Measurements from ENCODE around the gene NFATC2. TPM values are rescaled to one million over a fixed set of nuclear protein-coding genes. Genes with fewer than 3 reads are reported as not detected.
"Not testable (repeated sequence)": the region's sequence is repeated elsewhere in the genome, so short reads cannot be mapped to it uniquely, and the experiment has no call there.

NFATC2 gene
- total and polyA plus RNA-seq, 2 experiments from 2014 or later: 0.52 to 0.59 TPM

- TF ChIP-seq REST (IDR thresholded peaks at IDR 0.05; ENCODE audit: unreplicated experiment): no peak
- TF ChIP-seq NANOG (IDR thresholded peaks at IDR 0.05; ENCODE audit: borderline replicate concordance): no peak
Observed at GRCh38 chr20:51463560-51463959, 79.0 kb downstream of the NFATC2 start (continued).

- Histone ChIP-seq H3K79me2 (replicated peaks; ENCODE audit: insufficient read depth) (no peaks in the 10 kb centered on the region), H3K27me3 (ENCODE audit: insufficient read depth) (no peaks in the 10 kb centered on the region), H2AFZ (no peak overlapping the region), H3F3A (replicated peaks; ENCODE audit: low read depth) (no peaks in the 10 kb centered on the region), H3K4me2 (no peak overlapping the region), H3K4me1 (ENCODE audit: insufficient read depth) (no peaks in the 10 kb centered on the region), H3K36me3 (ENCODE audit: insufficient read depth) (no peaks in the 10 kb centered on the region), H4K20me1 (replicated peaks; ENCODE audit: insufficient read depth) (no peaks in the 10 kb centered on the region; the same call in 1 of the 2 replicates), H3K4me3 (no peak overlapping the region), H3K27ac (ENCODE audit: low read depth) (no peak overlapping the region), H3K9me2 (ENCODE audit: insufficient read depth) (no peaks in the 10 kb centered on the region)
- DNase-seq (ENCODE audit: low spot score): no peak
- peaks cover 14% of the 10 kb centered on the region for H3K27me3 Mint-ChIP-seq (ENCODE audit: insufficient read depth, low read depth, poor library complexity)
- peaks cover 7% of the 10 kb centered on the region for H3K4me1 Mint-ChIP-seq
- H3K4me3 Mint-ChIP-seq: no peak overlapping the region
- TF ChIP-seq EZH2phosphoT487 (IDR thresholded peaks at IDR 0.05; ENCODE audit: unreplicated experiment): no peak
- TF ChIP-seq ETS1 (IDR thresholded peaks at IDR 0.05): no peak
- TF ChIP-seq CTCF (conservative IDR thresholded peaks at IDR 0.05; ENCODE audit: low read depth in 2 of 2): no peak
- no peak for TF ChIP-seq EZH2 (IDR thresholded peaks at IDR 0.05; ENCODE audit: low read depth, unreplicated experiment)
- TF ChIP-seq NANOG (IDR thresholded peaks at IDR 0.05; ENCODE audit: borderline replicate concordance): no peak
- TF ChIP-seq REST (IDR thresholded peaks at IDR 0.05; ENCODE audit: unreplicated experiment): no peak
- TF ChIP-seq POLR2AphosphoS5 (IDR thresholded peaks at IDR 0.05; ENCODE audit: low read depth): no peak
- TF ChIP-seq STAT1 (IDR thresholded peaks at IDR 0.05; ENCODE audit: unreplicated experiment): no peak
- no peak for TF ChIP-seq CREB1 (CRISPR knock-in tag; IDR thresholded peaks at IDR 0.05; ENCODE audit: low read depth)
- no peak for TF ChIP-seq ZNF114 (CRISPR knock-in tag; IDR thresholded peaks at IDR 0.05)
- TF ChIP-seq JUNB (IDR thresholded peaks at IDR 0.05; ENCODE audit: unreplicated experiment): no peak
- no peak; the same call in 2 of the 3 replicates for ATAC-seq
- H3K36me3 Mint-ChIP-seq (ENCODE audit: low read depth): no peaks in the 10 kb centered on the region
- H3K9me3 Mint-ChIP-seq: no peaks in the 10 kb centered on the region
- H3K27ac Mint-ChIP-seq: no peak overlapping the region
Observed at GRCh38 chr20:51462566-51463276, 79.8 kb downstream of the NFATC2 start.

GRCh38 chr20:51461846-51462245 is 80.7 kb downstream of the NFATC2 start:
- ATAC-seq; H3F3A ChIP-seq (replicated peaks; ENCODE audit: low read depth); H3K36me3 Mint-ChIP-seq (ENCODE audit: low read depth); H2AFZ ChIP-seq; H3K4me1 ChIP-seq (ENCODE audit: insufficient read depth); H3K27me3 ChIP-seq (ENCODE audit: insufficient read depth); H3K4me3 ChIP-seq; H3K36me3 ChIP-seq (ENCODE audit: insufficient read depth); H3K4me1 Mint-ChIP-seq; H4K20me1 ChIP-seq (replicated peaks; ENCODE audit: insufficient read depth); H3K27ac Mint-ChIP-seq; H3K79me2 ChIP-seq (replicated peaks; ENCODE audit: insufficient read depth); H3K4me3 Mint-ChIP-seq; H3K9me3 Mint-ChIP-seq; H3K4me2 ChIP-seq; DNase-seq (ENCODE audit: low spot score); H3K27ac ChIP-seq (ENCODE audit: low read depth); H3K9me2 ChIP-seq (ENCODE audit: insufficient read depth): not testable (repeated sequence)
- peaks cover 14% of the 10 kb centered on the region for H3K27me3 Mint-ChIP-seq (ENCODE audit: insufficient read depth, low read depth, poor library complexity)
